ENCODE measurements around the gene KIF16B.

DNA sequence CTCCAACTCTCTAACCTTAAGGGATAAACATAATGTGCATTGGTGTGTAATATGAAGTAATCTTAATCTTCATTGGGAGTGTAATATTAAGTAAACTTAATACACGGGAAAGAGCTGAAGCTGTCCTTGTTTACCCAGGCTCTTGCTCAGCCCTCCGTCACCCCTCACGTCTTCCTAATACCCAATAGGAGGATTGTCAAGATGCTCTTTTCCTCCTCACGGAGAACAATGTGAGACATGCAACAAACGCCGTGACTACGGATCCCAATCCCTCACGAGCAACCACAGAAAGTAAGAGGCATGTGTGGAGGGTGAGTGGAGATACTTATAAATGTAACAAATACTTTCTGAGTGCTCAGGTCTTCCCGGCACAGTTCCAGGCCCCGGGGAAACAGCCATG lies 11.0 kb downstream of the KIF16B start:
- TF ChIP-seq, protein P1, sequence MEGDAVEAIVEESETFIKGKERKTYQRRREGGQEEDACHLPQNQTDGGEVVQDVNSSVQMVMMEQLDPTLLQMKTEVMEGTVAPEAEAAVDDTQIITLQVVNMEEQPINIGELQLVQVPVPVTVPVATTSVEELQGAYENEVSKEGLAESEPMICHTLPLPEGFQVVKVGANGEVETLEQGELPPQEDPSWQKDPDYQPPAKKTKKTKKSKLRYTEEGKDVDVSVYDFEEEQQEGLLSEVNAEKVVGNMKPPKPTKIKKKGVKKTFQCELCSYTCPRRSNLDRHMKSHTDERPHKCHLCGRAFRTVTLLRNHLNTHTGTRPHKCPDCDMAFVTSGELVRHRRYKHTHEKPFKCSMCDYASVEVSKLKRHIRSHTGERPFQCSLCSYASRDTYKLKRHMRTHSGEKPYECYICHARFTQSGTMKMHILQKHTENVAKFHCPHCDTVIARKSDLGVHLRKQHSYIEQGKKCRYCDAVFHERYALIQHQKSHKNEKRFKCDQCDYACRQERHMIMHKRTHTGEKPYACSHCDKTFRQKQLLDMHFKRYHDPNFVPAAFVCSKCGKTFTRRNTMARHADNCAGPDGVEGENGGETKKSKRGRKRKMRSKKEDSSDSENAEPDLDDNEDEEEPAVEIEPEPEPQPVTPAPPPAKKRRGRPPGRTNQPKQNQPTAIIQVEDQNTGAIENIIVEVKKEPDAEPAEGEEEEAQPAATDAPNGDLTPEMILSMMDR (IDR thresholded peaks at IDR 0.05), result no peak
- TF ChIP-seq POLR2AphosphoS5 (IDR thresholded peaks at IDR 0.05; ENCODE audit: low read depth, low read length), result no peak
